Activated CD4-positive, alpha-beta T cell treated with anti-CD3 and anti-CD28 coated beads, Interleukin-2, amount 50 U/mL, for 1 hour (primary cell): ENCODE data around the gene PDE7B.
"Not testable (repeated sequence)": the region's sequence is repeated elsewhere in the genome, so short reads cannot be mapped to it uniquely, and the experiment has no call there.

Experiments
- DNase-seq: peaks from one replicate; pipeline ENCODE4 v3.0.0-alpha.2; 2020

Gene PDE7B

DNA sequence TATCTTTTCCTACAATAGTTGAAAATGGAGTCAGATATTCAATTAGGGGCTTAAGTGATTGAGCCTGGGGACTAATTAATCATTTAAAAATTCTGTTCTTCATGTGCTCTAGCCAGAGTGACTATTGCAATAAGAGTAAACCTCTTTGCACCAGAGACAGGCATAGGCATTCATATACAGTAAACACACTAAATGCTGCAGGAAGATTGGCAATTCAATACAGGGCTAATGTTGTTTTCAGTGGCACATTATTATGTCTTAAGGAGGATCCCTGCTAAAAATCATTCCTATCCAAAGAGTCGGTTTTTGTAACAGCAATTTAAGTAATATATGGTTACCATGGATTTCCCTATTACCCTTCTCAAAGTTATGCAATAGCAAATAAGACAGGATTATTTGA, 1.2 kb downstream of the PDE7B start:
- no peak for DNase-seq

DNA sequence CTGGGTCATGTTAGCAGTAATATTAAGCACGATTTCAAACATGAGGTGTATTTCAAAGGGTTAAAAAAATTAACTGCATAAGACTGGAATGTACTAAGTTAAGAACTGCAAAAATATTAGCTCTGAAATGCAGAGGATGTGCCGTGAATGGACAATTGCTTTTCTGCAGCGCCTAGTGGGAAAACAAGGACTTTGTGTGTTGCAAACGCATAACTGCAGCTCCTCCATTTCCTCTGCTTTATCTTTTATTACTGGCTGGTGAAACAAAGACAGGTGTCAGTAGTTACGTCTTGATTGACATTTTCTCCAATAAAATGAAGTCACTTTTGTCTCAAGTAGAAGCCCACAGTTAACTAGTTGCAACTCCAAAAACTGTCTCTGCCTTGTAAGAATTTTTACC, 1.7 kb downstream of the PDE7B start:
- no peak for DNase-seq

DNA sequence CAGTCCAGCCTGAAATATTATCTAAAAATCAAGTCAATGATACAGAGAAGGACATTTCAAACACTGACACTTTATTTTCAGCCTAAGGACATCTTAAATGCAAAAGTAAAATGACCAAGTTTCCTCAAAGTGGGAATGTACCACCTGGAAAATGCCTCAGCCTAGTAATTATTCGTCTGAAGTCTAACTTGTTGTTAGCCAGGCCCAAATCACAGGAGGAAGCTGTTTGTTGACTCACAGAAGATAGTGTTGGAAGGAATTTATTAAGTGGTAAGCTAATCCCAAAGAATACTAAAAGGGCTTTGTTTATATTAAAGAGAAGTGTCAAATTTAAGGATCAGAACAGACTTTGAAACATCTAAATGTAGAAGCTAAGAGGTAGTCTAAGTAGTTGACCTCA, 2.5 kb downstream of the PDE7B start:
- no peak for DNase-seq

DNA sequence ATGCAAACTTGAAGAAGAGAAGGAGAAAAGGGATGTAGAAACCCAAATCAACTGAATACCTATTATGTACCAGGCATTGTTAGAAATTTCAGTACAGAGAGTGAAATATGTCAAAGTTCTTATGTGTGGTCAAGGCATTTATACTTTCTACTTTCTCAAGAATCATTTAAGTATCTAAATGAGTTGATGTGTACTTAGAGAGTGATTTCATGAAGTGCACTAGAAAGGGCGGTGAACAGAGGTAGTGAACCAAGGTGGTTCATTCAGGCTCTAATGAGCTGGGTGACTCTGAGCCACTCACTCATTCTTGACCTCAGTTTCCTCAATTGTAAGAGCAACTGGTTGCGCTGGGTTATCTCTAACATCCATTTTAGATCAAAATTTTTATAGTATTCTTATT, 3.3 kb downstream of the PDE7B start:
- no peak for DNase-seq

DNA sequence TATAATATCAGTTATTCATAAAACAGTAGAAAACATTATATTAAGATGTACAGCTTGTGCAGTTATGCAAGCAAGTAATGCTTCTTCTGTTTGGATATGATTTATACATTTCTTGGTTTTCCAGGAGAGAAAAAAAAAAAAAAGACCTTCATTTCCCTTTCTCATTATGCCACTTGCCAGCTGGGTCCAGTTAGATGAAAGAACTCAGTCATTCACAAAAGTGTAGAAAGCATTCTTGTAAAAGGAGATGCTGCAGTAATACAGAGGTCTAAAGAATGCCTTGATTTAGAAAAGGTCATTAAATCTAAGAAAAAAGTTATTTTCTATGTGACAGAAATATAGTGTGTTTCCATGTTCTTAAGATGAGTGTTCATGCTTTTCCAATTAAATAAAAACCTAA, 7.4 kb downstream of the PDE7B start:
- DNase-seq: no peak

DNA sequence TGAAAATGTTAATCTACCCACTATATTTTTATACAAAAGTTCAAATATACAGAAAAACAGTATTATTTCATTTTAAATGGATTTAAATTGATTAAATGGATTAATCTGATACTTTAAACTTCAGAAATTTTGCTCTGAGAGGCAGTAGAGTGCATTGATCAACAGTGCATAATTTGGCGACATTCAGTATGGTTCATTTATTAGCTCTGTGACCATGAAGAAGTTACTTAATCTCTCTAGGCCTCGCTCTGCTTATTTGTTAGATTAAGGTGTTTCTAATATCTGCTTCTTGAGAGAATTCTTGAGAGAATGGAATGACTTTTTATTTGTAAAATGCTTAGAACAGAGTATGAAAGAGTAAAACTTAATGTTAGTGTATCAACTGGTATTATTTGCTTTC, 8.9 kb downstream of the PDE7B start:
- DNase-seq: no peak

DNA sequence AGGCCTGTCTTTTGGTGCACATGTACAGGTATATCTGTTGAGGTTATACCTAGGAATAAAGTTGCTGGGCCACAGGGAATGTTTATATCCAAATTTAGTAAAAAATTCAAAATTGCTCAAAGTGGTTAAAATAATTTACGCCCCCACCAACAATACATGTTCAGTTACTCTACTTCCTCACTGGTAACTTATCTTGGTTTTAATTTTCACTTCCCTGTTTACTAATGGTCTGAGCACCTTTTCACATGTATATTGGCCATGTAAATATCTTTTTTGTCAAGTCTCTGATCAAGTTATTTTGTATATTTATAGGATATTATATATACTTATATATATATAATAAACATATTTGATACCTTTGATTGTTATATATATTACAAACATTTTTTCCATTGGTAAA, 9.7 kb downstream of the PDE7B start:
- no peak for DNase-seq

DNA sequence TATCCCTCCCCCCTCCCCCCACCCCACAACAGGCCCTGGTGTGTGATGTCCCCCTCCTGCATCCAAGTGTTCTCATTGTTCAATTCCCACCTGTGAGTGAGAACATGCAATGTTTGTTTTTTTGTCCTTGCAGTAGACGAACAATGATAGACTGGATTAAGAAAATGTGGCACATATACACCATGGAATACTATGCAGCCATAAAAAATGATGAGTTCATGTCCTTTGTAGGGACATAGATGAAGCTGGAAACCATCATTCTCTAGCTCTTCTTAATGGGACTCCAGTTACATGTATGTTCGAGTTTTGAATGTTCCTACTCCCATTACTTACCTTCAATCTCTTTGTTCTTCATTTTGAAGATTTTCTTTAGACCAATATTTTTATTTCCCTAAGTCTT, 13.4 kb downstream of the PDE7B start:
- DNase-seq: not testable (repeated sequence)

DNA sequence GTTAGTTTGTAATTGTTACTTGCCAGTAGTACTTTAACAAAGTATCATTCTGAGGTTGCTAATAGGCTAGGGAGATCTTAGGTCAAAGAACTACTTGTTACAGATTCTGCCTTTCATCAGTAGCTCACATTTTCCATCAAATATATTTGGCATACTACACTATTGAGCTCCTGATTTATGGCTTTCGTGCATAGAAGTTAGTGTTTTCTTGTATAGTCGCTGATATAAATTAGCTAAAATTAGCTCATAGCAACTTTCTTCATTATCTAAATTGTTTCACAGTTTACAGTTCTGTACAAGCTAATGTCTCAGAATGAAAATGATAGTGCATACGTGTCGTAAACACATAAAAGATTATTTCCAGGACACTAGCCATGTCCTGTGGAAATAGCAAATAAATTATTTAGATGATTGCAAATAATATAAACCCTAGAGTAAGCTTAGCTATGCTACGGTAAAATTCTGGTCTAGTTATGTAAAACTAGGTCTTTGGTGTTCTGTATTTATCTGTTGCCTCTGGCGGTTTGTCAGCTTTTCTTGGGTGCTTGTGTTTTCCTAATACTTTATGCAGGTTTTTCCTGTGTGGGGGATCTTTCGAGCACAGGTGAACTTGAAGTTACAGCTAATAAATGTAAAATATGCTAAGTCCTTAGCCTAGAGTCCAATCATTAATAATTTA, 15.1 kb downstream of the PDE7B start:
- no peak for DNase-seq

DNA sequence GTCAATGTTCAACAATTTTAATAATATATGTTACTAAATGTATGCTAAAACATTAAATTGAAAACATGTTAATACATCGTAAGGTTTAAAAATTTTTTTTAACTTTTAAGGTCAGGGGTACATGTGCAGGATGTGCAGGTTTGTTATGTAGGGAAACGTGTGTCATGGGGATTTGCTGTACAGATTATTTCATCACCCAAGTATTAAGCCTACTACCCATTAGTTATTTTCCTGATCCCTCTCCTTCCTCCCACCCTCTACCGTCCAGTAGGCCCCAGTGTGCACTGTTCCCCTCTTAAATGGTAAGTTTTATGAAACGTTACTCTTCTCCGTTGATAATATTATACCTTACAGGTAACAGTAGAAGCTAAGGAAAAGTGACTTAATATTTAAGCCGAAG, 15.8 kb downstream of the PDE7B start:
- DNase-seq: no peak

DNA sequence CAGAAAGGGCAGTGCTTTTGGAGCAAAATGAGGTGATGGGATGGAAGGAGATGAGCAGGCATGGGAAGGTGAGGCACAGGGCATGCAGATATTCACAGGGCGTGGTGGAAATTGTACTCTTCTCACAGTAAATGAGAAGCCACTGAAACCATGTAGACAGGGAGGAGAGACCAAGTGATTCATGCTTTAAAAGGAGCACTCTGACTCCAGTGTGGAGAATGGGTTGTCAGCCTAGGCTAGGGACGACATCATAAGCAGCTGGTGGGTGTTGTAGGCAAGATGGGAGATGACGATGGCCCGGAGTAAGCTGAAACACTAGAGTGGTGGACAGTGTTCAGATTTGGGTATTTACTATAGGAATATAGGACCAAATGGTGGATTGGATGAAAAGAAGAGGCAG, 18.4 kb downstream of the PDE7B start:
- DNase-seq: no peak

DNA sequence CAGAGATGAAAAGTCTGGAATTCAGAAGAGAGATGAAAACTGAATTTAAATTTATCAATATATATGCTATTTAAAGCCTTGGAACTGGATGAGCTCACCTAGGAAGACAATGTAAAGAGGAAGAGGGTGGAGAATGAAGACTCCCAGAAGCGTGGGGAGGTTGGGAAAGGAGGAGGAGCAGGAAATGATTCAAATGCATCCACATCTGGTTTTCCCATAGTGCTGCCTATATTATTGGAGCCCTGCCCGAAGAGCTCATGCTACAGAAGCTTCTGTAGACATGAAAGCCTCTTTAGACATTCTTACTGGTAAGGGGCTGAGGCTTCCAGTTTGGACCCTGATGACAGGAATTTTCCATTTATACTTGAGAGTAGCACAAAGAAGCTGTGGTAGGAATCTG, 19.2 kb downstream of the PDE7B start:
- DNase-seq: no peak

DNA sequence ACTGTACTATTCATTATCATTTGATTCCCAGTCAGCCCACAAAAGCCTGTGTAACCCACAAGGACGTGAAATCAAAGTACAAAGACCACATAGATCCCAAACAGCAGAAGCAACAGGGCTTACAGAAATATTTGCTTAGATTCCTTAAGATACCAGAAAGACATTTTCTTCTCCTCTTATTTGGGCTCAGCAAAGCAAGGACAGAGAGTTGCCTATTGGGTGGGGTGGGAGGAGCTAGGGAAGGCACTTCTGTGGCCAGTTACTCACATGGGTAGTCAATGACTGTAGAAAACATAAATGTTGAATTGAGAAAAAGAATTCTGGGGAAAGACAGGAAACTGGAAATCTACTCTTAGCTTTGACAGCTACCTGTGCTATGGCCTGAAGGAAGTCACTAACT, 19.8 kb downstream of the PDE7B start:
- DNase-seq: no peak

DNA sequence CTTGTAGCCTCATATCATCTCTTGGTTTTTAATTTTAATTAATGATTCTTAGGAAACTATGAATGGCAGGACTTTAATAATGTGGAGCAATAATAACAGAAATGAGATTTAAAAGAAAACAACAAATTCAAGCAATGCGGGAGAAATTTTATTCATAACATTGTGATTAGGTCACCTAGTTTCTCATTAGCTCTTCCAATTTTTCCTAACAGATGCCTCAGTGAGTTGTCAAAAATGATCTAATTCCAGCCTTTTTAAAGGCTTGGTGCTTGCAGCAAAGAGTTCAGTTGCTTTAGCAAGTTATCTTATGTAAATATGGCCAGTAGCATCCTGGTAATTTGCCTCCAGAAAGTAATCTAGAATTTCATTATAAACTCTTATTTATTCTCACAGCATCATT, 20.4 kb downstream of the PDE7B start:
- DNase-seq: no peak

DNA sequence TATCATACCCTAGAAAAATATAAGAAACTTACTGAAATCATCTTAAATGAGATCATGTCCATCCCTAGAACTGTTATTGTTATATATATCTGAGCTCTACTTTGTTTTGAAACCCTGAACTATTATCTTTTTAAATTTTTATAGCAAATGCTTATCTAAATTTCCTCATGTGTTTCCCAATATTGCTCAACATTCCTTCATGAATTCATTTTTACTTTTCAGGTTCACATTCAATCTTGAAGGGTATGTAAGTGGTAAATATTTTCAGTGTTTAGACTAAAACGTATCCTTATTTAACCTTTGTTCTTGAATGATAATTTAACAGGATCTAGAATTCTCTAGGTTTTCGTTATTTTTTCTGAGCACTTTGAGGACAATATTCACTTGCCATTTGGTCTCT, 23.9 kb downstream of the PDE7B start:
- no peak for DNase-seq

DNA sequence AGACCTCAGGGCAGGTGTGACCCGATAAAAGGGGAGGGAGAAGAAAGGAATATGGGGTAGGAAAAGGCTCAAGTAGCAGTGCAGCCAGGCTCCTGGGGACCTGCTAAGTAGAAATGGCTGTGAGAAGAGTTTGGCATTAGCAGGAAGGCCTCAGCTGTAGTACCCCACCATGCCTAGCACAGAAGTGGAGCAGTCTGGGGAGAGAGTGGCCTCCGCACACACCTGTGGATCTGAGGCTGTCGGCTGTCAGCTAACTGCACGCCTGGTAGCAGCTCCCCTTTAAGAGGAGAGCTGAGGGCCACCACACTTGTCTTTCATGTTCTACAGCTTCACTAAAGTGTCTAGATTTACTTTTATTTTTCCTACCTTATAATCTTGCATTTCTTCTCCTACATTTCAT, 24.6 kb downstream of the PDE7B start:
- no peak for DNase-seq

DNA sequence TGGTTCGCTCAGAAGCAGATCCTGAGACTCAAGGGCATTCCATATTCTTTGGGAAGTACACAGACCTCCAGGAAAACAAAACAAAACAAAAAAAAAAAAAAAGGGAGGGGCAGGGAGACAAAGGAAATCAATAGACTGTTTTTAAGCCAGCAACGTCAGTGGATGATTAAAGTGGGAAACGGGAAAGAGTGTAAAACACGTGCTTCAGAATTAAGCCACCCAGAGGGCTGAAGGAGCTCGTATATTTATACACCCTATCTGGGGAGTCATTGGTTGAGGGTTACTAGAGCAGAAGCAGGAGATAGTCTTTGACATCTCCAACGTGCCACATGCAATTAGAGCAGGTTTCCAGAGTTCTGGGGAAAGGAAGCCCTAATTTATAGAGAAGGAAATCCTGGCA, 26.2 kb downstream of the PDE7B start:
- DNase-seq: no peak

DNA sequence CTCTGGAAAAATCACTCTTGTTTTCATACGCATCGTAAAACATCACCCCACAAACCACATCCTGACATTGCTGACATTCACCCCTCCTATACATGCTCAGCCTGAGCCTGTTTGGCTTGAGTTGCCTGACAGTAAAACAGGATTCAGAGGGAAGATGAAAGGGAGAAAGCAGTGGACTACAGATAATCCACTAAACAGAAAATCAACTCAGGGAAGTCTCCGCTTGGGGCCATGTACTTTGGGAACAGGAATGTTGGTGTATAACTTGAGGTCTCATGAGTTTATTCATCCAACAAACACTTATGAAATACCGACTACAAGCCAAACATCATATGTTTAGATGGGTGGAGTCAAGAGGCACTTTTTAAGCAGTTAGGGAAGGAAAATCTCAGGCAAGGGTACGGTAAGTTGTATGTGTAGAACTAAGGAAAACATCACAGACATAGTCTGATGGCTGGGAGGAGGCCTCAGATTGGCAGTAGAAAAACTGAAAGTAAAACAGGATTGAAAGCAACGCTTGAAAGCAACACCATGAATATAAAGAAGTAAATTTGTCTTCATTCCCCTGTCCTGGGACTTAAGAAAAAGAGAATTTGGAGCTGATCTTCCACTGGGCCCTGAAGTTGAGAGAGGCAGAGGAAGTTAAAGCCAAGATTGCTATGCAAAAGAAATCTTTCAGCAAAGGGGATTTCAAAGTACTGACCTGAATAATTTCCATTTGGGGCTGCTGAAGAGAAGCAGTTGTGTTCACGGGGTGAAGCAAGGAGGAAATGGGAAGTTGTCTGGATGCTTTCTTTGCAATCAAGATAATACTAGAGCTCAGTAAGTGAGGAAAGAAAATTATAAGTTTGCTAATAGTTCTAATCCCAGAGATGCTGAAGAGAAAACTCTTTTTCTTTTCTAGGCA, 28.8 kb downstream of the PDE7B start:
- DNase-seq: peak; percentile 29

DNA sequence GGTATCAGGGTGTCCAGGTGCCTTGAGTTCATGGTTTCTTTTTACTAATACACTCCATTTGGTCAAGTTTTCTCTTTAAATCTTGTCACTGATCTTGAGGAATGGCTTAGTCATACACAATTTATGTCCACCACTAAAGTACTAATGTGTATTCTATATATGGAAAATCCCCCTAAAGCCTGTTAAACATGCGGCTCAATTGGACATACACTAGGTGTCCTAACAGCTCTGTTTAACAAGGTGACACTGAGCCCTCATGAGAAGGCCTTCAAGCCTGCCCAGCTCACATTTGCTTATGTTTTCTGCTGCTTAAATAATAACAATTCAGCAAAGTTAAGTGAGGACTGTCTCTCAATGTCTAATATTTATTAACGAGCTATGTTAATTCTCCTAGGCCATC, 31.5 kb downstream of the PDE7B start:
- DNase-seq: no peak

DNA sequence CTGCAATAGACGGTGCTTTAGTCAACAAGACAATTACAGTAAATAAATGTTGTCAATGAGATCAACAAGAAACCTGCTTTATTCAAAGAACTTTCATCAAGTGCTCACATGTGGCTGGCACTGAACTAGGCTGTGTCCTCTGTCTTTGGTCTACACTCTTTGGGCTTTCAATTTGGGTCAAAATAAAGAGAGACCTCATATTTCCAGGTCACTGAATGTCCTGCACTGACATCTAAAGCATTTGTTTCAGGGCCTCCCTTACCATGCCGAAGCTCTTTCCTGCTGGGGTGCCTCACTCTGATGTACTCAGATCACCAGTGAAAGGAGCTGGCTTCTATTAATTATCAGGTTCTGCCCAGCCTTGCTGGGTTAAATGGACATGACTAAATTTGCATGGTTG, 32.0 kb downstream of the PDE7B start:
- no peak for DNase-seq

DNA sequence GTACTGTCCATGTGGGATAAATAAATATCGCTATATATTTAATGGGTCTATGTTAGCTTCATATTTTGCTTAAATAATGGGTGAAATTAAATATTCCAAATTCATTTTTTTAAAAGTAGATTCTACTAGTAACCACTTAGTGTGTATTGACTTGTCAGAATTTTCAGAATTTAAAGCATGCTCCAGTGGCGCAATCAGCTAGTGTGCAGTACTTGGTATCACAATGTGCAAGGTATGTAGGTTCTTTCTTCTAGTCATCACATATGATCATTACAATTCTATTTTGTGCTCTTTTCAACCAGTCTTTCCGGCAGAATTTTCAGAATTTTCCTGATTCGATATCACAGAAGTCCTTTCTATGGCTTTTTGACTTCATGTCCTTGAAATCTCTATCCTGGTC, 32.6 kb downstream of the PDE7B start:
- no peak for DNase-seq

DNA sequence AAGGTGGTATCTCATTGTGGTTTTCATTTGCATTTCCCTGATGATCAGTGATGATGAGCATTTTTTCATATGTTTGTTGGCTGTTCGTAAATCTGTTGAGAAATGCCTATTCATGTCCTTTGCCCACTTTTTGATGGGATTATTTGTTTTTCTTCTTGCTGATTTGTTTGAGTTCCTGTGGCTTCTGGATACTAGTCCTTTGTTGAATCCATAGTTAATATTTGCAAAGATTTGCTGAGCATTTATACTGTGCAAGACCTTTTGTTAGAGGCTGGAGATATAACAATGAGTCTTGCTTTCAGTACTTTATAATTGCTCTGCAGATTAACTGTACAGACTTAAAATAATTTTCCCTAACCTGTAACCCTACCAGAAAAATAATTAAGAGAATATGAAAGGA, 35.6 kb downstream of the PDE7B start:
- DNase-seq: no peak

DNA sequence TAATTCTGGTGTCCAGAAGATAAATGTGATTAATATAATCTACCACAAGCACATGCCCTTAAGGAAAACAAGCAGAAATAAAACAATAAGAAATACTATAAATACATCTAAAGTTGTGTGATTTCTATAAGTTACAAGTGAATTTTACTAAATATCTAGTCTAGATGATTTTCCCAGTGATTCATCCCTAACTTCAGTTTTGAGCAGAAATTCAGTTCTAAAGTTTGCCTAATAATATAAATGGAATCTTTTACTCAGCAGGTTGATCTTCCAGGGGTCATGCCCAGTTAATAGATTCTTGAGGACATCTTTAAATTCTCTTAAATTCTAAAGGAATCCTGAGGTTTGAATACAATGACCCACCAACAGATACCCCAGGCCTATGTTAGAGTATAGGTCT, 37.3 kb downstream of the PDE7B start:
- DNase-seq: no peak

DNA sequence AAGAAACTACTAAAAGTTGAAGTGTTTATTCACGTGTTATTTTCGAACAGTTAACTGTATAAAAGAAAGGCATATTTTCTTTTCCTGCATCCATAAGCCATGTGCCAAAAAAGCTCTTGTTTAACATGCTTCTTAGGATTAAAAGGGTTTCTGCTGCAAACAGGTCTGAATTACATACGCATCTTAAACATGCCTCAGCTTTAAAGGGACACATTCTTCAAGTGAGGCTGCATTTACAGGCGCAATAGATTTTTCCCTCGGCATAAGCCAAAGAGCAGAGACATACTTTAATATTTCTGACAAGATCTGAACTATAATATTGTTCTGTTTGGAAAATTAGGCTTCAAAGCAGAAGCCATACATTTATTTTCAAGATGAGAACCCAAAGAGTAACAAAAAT, 39.4 kb downstream of the PDE7B start:
- no peak for DNase-seq

DNA sequence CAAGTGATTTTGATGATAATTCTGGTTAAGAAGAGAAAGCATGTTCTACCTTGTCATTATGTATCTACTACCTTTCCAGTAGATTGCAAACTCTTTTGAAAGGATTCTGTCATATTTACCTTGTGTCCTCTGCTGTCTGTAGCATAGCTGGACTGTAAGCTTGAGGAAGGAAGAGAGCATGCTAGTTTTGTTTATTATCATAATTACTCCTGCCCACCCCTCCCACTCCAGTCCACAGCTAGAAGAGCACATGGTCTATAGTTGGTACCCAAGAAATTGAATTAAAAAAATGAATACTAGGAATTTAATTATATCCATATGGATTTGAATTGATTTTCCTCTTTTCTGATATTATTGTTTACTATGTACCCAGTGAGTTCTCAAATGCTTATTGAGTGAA, 40.2 kb downstream of the PDE7B start:
- DNase-seq: no peak
